ENCODE results near the gene LRRC4C. TPM values are rescaled to one million over a fixed set of nuclear protein-coding genes. Genes with fewer than 3 reads are reported as not detected.

LRRC4C gene
- total RNA-seq, 1 experiment from 2014 or later, result 0.15 TPM

DNA sequence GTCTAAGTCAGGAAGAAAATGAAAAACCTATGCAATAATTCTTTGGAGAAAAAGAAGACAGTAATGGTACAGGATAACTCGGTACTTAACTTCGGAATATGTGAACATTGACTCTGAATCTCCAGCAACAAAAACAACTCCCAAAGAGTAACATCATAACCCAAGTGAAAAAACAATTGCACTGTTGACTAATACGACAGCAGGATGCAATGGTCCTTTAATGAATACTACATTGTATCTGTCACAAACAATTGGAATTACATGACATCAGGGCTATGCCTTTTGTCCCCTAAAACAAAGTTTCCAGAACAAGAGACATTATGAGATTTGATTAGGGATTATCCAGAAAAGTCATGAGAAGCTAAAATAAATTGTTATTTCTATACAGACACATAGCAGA is 1065.9 kb downstream of the LRRC4C start:
- Histone ChIP-seq H3K9me3 (ENCODE audit: control insufficient read depth, insufficient read depth, low read depth, low read length) (no peaks in the 10 kb centered on the region), H3K27ac (ENCODE audit: low read length) (no peak overlapping the region), H3K4me1 (ENCODE audit: control insufficient read depth, insufficient read depth, low read length) (no peaks in the 10 kb centered on the region), H3K4me3 (ENCODE audit: low read depth in 2 of 2, low read length in 2 of 2) (no peak overlapping the region), H3K27me3 (ENCODE audit: control insufficient read depth, insufficient read depth, low read length) (no peaks in the 10 kb centered on the region), H3K36me3 (ENCODE audit: control insufficient read depth, insufficient read depth, low read length) (no peaks in the 10 kb centered on the region)
- no peak for DNase-seq (ENCODE audit: low read depth, low spot score)
- ATAC-seq, result no peak
- POLR2A ChIA-PET, result no interaction called here
- TF ChIP-seq, protein P1, sequence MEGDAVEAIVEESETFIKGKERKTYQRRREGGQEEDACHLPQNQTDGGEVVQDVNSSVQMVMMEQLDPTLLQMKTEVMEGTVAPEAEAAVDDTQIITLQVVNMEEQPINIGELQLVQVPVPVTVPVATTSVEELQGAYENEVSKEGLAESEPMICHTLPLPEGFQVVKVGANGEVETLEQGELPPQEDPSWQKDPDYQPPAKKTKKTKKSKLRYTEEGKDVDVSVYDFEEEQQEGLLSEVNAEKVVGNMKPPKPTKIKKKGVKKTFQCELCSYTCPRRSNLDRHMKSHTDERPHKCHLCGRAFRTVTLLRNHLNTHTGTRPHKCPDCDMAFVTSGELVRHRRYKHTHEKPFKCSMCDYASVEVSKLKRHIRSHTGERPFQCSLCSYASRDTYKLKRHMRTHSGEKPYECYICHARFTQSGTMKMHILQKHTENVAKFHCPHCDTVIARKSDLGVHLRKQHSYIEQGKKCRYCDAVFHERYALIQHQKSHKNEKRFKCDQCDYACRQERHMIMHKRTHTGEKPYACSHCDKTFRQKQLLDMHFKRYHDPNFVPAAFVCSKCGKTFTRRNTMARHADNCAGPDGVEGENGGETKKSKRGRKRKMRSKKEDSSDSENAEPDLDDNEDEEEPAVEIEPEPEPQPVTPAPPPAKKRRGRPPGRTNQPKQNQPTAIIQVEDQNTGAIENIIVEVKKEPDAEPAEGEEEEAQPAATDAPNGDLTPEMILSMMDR (IDR thresholded peaks at IDR 0.05), result no peak
- no peak for TF ChIP-seq SIN3A (IDR thresholded peaks at IDR 0.05; ENCODE audit: borderline replicate concordance, insufficient read depth, low read depth, low read length)
- no peak for TF ChIP-seq REST (IDR thresholded peaks at IDR 0.05; ENCODE audit: insufficient read depth in 1 of 2, low read depth in 2 of 2, low read length in 1 of 2)
- TF ChIP-seq POLR2AphosphoS5 (IDR thresholded peaks at IDR 0.05; ENCODE audit: low read depth, low read length), result no peak
- no peak for TF ChIP-seq TCF7L2 (IDR thresholded peaks at IDR 0.05; ENCODE audit: low read depth, low read length)
- no TSS peak for BruUV-seq (replicated peaks)
- CTCF ChIA-PET, result no interaction called here
- in situ Hi-C loops (cut with HindIII; ENCODE audit: low pct_unique_long_range_greater_than_20kb, low sequenced_read_pairs) (no loop called here), intact Hi-C loops (cut with micrococcal nuclease; ENCODE audit: unreplicated experiment) (no loop called here)

DNA sequence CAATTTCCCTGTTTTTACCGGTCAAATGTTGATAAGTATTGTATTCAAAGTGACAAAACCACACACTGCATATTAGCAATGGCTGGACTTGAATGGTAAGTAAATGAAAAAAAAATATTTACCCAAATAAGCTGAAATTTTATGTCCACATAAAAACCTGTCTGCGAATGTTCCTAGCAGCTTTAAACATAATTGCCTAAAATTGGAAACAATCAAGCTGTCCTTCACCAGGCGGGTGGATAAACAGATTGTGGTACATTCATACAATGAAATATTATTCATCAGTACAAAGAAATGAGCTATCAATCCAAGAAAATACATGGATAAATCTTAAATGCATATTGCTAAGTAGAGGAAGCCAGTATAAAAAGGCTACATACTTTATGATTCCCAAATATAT is 1067.8 kb downstream of the LRRC4C start:
- in situ Hi-C loops (cut with HindIII; ENCODE audit: low pct_unique_long_range_greater_than_20kb, low sequenced_read_pairs), result no loop called here
- no TSS peak for BruUV-seq (replicated peaks)

More for the DNA sequence above, 1067.8 kb downstream of the LRRC4C start:
- TF ChIP-seq, protein P1 (IDR thresholded peaks at IDR 0.05), result no peak
- TF ChIP-seq SIN3A (IDR thresholded peaks at IDR 0.05; ENCODE audit: borderline replicate concordance, insufficient read depth, low read depth, low read length) (no peak), TCF7L2 (IDR thresholded peaks at IDR 0.05; ENCODE audit: low read depth, low read length) (no peak), POLR2AphosphoS5 (IDR thresholded peaks at IDR 0.05; ENCODE audit: low read depth, low read length) (no peak), REST (IDR thresholded peaks at IDR 0.05; ENCODE audit: insufficient read depth in 1 of 2, low read depth in 2 of 2, low read length in 1 of 2) (no peak)
- ChIA-PET CTCF (no interaction called here), POLR2A (interaction anchor here (0.6 kb wide), 1 partner anchor 303 kb away, joined by 4 read pairs; no protein-coding TSS in a partner anchor)
- H3K4me3 ChIP-seq (ENCODE audit: low read depth in 2 of 2, low read length in 2 of 2), result no peak overlapping the region
- DNase-seq (ENCODE audit: low read depth, low spot score) (no peak), ATAC-seq (no peak)
- H3K27ac ChIP-seq (ENCODE audit: low read length), result no peak overlapping the region
- H3K4me1 ChIP-seq (ENCODE audit: control insufficient read depth, insufficient read depth, low read length), result no peaks in the 10 kb centered on the region
- H3K27me3 ChIP-seq (ENCODE audit: control insufficient read depth, insufficient read depth, low read length), result no peaks in the 10 kb centered on the region
- H3K36me3 ChIP-seq (ENCODE audit: control insufficient read depth, insufficient read depth, low read length), result no peaks in the 10 kb centered on the region
- intact Hi-C loops (cut with micrococcal nuclease; ENCODE audit: unreplicated experiment), result no loop called here
- H3K9me3 ChIP-seq (ENCODE audit: control insufficient read depth, insufficient read depth, low read depth, low read length), result no peaks in the 10 kb centered on the region

Measured in Panc1 (cell line).